Cardiac muscle cell (in vitro differentiated cells and primary cell): ENCODE results near the gene DNASE1. TPM values are rescaled to one million over a fixed set of nuclear protein-coding genes. Genes with fewer than 3 reads are reported as not detected.

Experiments used
- DNase-seq, 2 donors: peaks; one replicate each; pipeline versions ENCODE4 v3.0.0 to v3.0.0-alpha.2; 2010 to 2017; ENCODE audit warnings: low read depth in 1 of 2, low spot score in 1 of 2
- H3K27ac ChIP-seq: fragments of 200-600 bp; sonication (generic); 2 replicates; pipeline ENCODE4 v1.5.1; 2016
- H3K27me3 ChIP-seq: fragments of 200-600 bp; sonication (generic); 2 replicates; pipeline ENCODE4 v1.6.0; 2016; ENCODE audit warnings: control low read depth
- H3K36me3 ChIP-seq: fragments of 200-600 bp; sonication (generic); 2 replicates; pipeline ENCODE4 v1.5.1; 2016; ENCODE audit warnings: control low read depth
- H3K4me1 ChIP-seq: fragments of 200-600 bp; sonication (generic); 2 replicates; pipeline ENCODE4 v1.8.1; 2017; ENCODE audit warnings: low read depth, mild to moderate bottlenecking, mixed run types
- H3K4me3 ChIP-seq: fragments of 200-600 bp; sonication (generic); 2 replicates; pipeline ENCODE4 v1.5.1; 2016; ENCODE audit warnings: mild to moderate bottlenecking
- H3K9me3 ChIP-seq: fragments of 200-600 bp; sonication (generic); 2 replicates; pipeline ENCODE4 v1.5.1; 2017; ENCODE audit warnings: low read depth, mild to moderate bottlenecking, control low read depth
- CTCF ChIP-seq: IDR thresholded peaks from 2 replicates; pipeline ENCODE4 v1.5.1; 2012; ENCODE audit warnings: low read depth, mild to moderate bottlenecking, low read length
- polyA plus RNA-seq: library from polyadenylated mRNA; unstranded; fragments of >200 nt; fragmentation: Nextera tagmentation; extraction: Ambion mirVana; gene quantifications from 2 replicates; pipeline ENCODE4 v1.2.1, GENCODE V29; 2016
- total RNA-seq: library from RNA; depleted of rRNA; stranded (reverse); fragments of >200 nt; gene quantifications from 2 replicates; pipeline ENCODE4 v1.2.3, GENCODE V29; 2016

Gene DNASE1
- total and polyA plus RNA-seq, 2 experiments from 2014 or later, result 28.1 to 73.9 TPM

- no peak for DNase-seq
- no peaks in the 10 kb centered on the region for H3K9me3 ChIP-seq
- H3K36me3 ChIP-seq, result no peaks in the 10 kb centered on the region
- H3K4me1 ChIP-seq, result no peaks in the 10 kb centered on the region
- no peak for TF ChIP-seq CTCF
- no peak overlapping the region for H3K4me3 ChIP-seq
- H3K27me3 ChIP-seq, result no peaks in the 10 kb centered on the region
- no peak overlapping the region for H3K27ac ChIP-seq
Measured at GRCh38 chr16:3701531-3701930, 47.0 kb downstream of the DNASE1 start.

GRCh38 chr16:3702082-3702481 lies 47.6 kb downstream of the DNASE1 start:
- H3K9me3 ChIP-seq, result no peaks in the 10 kb centered on the region

GRCh38 chr16:3706253-3707012 lies 51.9 kb downstream of the DNASE1 start:
- H3K27ac ChIP-seq, result no peak overlapping the region
- no peak for TF ChIP-seq CTCF
- DNase-seq, result no peak

More at GRCh38 chr16:3702082-3702481, 47.6 kb downstream of the DNASE1 start:
- no peak for DNase-seq
- H3K27ac ChIP-seq, result no peak overlapping the region
- H3K4me3 ChIP-seq, result no peak overlapping the region
- TF ChIP-seq CTCF, result no peak
- no peaks in the 10 kb centered on the region for H3K27me3 ChIP-seq
- no peaks in the 10 kb centered on the region for H3K4me1 ChIP-seq
- no peaks in the 10 kb centered on the region for H3K36me3 ChIP-seq

More at GRCh38 chr16:3706253-3707012, 51.9 kb downstream of the DNASE1 start:
- H3K4me1 ChIP-seq, result no peaks in the 10 kb centered on the region
- H3K36me3 ChIP-seq, result no peaks in the 10 kb centered on the region
- no peaks in the 10 kb centered on the region for H3K27me3 ChIP-seq
- H3K9me3 ChIP-seq, result no peaks in the 10 kb centered on the region
- no peak overlapping the region for H3K4me3 ChIP-seq

Other genes starting within 250 kb of the DNASE1 start
- 1.2 and 2.1 TPM in 2 replicates for gene ZNF597, start 211.2 kb upstream of the DNASE1 start, total RNA-seq
- gene ZNF597, start 211.2 kb upstream of the DNASE1 start, polyA plus RNA-seq, result 0.56 and 2.5 TPM in 2 replicates
- gene NAA60, start 211.0 kb upstream of the DNASE1 start, total RNA-seq, result 43.9 and 50.7 TPM in 2 replicates
- 77.0 and 83.0 TPM in 2 replicates for gene NAA60, start 211.0 kb upstream of the DNASE1 start, polyA plus RNA-seq
- not detected in 2 replicates for gene C16orf90, start 159.2 kb upstream of the DNASE1 start, total RNA-seq
- gene C16orf90, start 159.2 kb upstream of the DNASE1 start, polyA plus RNA-seq, result not detected in 2 replicates
- 23.3 and 29.0 TPM in 2 replicates for gene CLUAP1, start 153.7 kb upstream of the DNASE1 start, total RNA-seq
- gene CLUAP1, start 153.7 kb upstream of the DNASE1 start, polyA plus RNA-seq, result 50.5 and 52.0 TPM in 2 replicates
- 0.09 and 0.11 TPM in 2 replicates for gene NLRC3, start 77.3 kb upstream of the DNASE1 start, total RNA-seq
- 0.61 and 0.92 TPM in 2 replicates for gene NLRC3, start 77.3 kb upstream of the DNASE1 start, polyA plus RNA-seq
- gene SLX4, start 43.1 kb upstream of the DNASE1 start, total RNA-seq, result 5.6 and 7.2 TPM in 2 replicates
- 2.9 and 3.6 TPM in 2 replicates for gene SLX4, start 43.1 kb upstream of the DNASE1 start, polyA plus RNA-seq
- 141 and 157 TPM in 2 replicates for gene TRAP1, start 62.8 kb downstream of the DNASE1 start, total RNA-seq
- 164 and 178 TPM in 2 replicates for gene TRAP1, start 62.8 kb downstream of the DNASE1 start, polyA plus RNA-seq
- gene CREBBP, start 226.0 kb downstream of the DNASE1 start, total RNA-seq, result 19.7 and 33.8 TPM in 2 replicates
- 24.4 and 27.3 TPM in 2 replicates for gene CREBBP, start 226.0 kb downstream of the DNASE1 start, polyA plus RNA-seq